Right lobe of liver (tissue), 6 donors: Measurements from ENCODE around the gene SERPINH1. TPM values are rescaled to one million over a fixed set of nuclear protein-coding genes. Genes with fewer than 3 reads are reported as not detected.

Experiments used
- ATAC-seq, 4 donors: fragments of 200-7000 bp; cut with Tn5 transposase; one replicate each; pipeline ENCODE4 v1.9.1; 2020; ENCODE audit warnings: mild to moderate bottlenecking in 4 of 4, moderate library complexity in 4 of 4
- DNase-seq, 3 donors: peaks; one replicate each; pipeline ENCODE4 v3.0.0-alpha.2; 2020
- H3K27ac ChIP-seq, 3 donors: fragments of 200-600 bp; one replicate each; pipeline ENCODE4 v1.8.0; 2022
- H3K27me3 ChIP-seq, 2 donors: fragments of 200-600 bp; one replicate each; pipeline ENCODE4 v1.8.0; 2022
- H3K36me3 ChIP-seq, 4 donors: fragments of 200-600 bp; sonication (generic) in 1 of 4; one replicate each; pipeline versions ENCODE4 v1.5.1 to v1.8.0; 2017 to 2022; ENCODE audit warnings: control low read depth in 1 of 4
- H3K4me1 ChIP-seq, 4 donors: fragments of 200-600 bp; sonication (generic) in 1 of 4; one replicate each; pipeline versions ENCODE4 v1.5.1 to v1.8.0; 2017 to 2022; ENCODE audit warnings: control low read depth in 1 of 4
- H3K4me3 ChIP-seq, 3 donors: fragments of 200-600 bp; one replicate each; pipeline ENCODE4 v1.8.0; 2022
- H3K9me3 ChIP-seq, 4 donors: fragments of 200-600 bp; sonication (generic) in 1 of 4; one replicate each; pipeline versions ENCODE4 v1.5.1 to v1.8.0; 2017 to 2022; ENCODE audit warnings: control low read depth in 1 of 4
- CTCF ChIP-seq, 4 donors: fragments of 200-600 bp in 3 of 4; fragments of 450-650 bp in 1 of 4; IDR thresholded peaks; one replicate each; pipeline versions ENCODE4 v1.5.1 to v1.8.0; 2016 to 2022; ENCODE audit warnings: antibody characterized with exemption in 4 of 4, mild to moderate bottlenecking in 2 of 4
- POLR2A ChIP-seq: fragments of 450-650 bp; IDR thresholded peaks from one replicate; pipeline ENCODE4 v1.6.1; 2017; ENCODE audit warnings: antibody characterized with exemption, mild to moderate bottlenecking
- WGBS: methylation state at CpG from one replicate; pipeline ENCODE4 v1.1.6; 2018; ENCODE audit warnings: low coverage, low lambda C conversion rate; ENCODE audit not compliant: insufficient coverage; ENCODE audit errors: missing lambda C conversion rate; 5-methylcytosine and 5-hydroxymethylcytosine counted together
- intact Hi-C, 2 donors: fragments of 100-400 bp; cut with DNase I; formaldehyde crosslinking; loops; one replicate each; pipeline versions ENCODE4 v1.11.2 to v1.14.1; 2022
- total RNA-seq, 6 experiments: library from RNA; depleted of rRNA in 2 of 6; stranded (reverse); fragments of >200 nt in 2 of 6; fragmentation: NEBNext Ultra II Directional in 3 of 6; extraction: Animal tissue kit (Norgen Biotek cat#: 25700) in 3 of 6; gene quantifications; one replicate each; pipeline versions ENCODE4 v1.1.0 to v1.2.4, GENCODE V29; 2016 to 2023
- donor health status: DM: no; HTN: yes; CAD: no.
- donor health status: DM: no; HTN: no; CAD: no.
- donor health status: DM: no; HTN: no; CAD: no.
- donor health status: DM: no; HTN: yes; CAD: no.
- donor health status: DM: no; HTN: yes; CAD: no.

Gene SERPINH1
- total RNA-seq, 6 experiments from 2014 or later = 14.6 to 44.3 (median 33.8) TPM

GRCh38 chr11:75597636-75598035 lies 35.6 kb downstream of the SERPINH1 start:
- DNase-seq (no peak), ATAC-seq (peak in 3 of 4 donors; percentile 32 to 50 (median 46))
- Histone ChIP-seq H3K4me1 (no peaks in the 10 kb centered on the region), H3K9me3 (no peaks in the 10 kb centered on the region), H3K27ac (no peak overlapping the region), H3K4me3 (no peak overlapping the region), H3K36me3 (no peaks in the 10 kb centered on the region), H3K27me3 (no peaks in the 10 kb centered on the region)
- WGBS = 17% methylated on average over 1 of the region's 4 CpGs
- intact Hi-C loops = no loop called here
- peak in 3 of 4 donors; percentile 16 to 30 (median 29) for TF ChIP-seq CTCF (IDR thresholded peaks at IDR 0.05)
- no peak for TF ChIP-seq POLR2A

DNA sequence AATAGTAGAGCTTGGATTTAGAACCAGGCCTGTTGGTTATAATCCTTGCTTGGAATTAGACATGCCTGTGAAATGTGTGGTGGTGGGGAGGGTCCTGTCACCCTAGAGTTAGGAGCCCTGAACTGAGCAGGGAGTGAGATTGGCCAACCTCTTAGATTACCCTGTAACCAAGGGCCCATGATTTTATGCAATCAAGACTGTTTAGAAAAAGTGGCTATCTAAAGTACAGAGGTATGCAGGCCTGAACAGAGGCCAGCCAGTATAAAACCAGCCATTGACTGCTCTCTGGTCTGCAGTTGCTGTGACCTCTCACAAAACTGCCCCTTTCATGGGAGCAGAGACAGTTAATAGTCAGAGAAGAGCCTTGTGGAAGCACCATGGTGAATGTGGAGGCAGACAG lies 36.2 kb downstream of the SERPINH1 start:
- ATAC-seq (peak in 2 of 4 donors; percentile 41 to 79), DNase-seq (no peak)
- H3K4me3 ChIP-seq = no peak overlapping the region
- no peaks in the 10 kb centered on the region for H3K9me3 ChIP-seq
- TF ChIP-seq CTCF (IDR thresholded peaks at IDR 0.05) (no peak), POLR2A (no peak)
- no peaks in the 10 kb centered on the region for H3K27me3 ChIP-seq
- H3K27ac ChIP-seq = no peak overlapping the region
- no peaks in the 10 kb centered on the region for H3K36me3 ChIP-seq
- intact Hi-C loops = no loop called here
- H3K4me1 ChIP-seq = no peaks in the 10 kb centered on the region

GRCh38 chr11:75598900-75599299 lies 36.8 kb downstream of the SERPINH1 start:
- Histone ChIP-seq H3K36me3 (no peaks in the 10 kb centered on the region), H3K4me3 (no peak overlapping the region), H3K9me3 (no peaks in the 10 kb centered on the region), H3K4me1 (no peaks in the 10 kb centered on the region), H3K27ac (no peak overlapping the region), H3K27me3 (no peaks in the 10 kb centered on the region)
- TF ChIP-seq CTCF (IDR thresholded peaks at IDR 0.05) (no peak), POLR2A (no peak)
- intact Hi-C loops = no loop called here
- DNase-seq = no peak
- ATAC-seq = no peak
- WGBS = no CpG with 5 or more reads among the region's 7 CpGs

- no peak overlapping the region for H3K4me3 ChIP-seq
- intact Hi-C loops = no loop called here
- H3K9me3 ChIP-seq = no peaks in the 10 kb centered on the region
- H3K36me3 ChIP-seq = no peaks in the 10 kb centered on the region
- H3K27ac ChIP-seq = no peak overlapping the region
- H3K27me3 ChIP-seq = no peaks in the 10 kb centered on the region
- ATAC-seq (no peak), DNase-seq (no peak)
- WGBS = 82% methylated on average over 3 of the region's 3 CpGs
- no peaks in the 10 kb centered on the region for H3K4me1 ChIP-seq
- TF ChIP-seq POLR2A (no peak), CTCF (IDR thresholded peaks at IDR 0.05) (no peak)
Observed at GRCh38 chr11:75600356-75600755, 38.3 kb downstream of the SERPINH1 start.

DNA sequence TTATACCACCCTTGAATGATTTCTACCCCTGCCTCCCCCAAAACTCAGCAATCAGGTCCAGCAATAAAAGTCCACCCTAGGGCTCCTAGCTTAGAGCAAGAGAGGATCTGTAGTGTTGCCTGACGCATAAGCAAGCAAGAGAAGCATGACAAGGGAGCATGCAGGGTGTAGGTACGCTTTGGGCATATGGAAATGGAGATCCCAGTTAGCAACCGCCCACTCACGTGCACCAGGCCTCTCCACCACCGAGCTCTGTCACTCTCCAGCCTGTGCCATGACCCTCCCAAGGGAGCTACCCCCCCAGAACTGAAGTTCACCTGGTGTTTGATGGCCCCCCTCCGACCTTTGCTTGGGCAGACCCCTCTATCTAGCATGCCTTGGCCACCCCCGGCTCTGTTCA lies 39.4 kb downstream of the SERPINH1 start:
- Histone ChIP-seq H3K9me3 (no peaks in the 10 kb centered on the region), H3K27me3 (no peaks in the 10 kb centered on the region), H3K36me3 (no peaks in the 10 kb centered on the region), H3K4me3 (no peak overlapping the region), H3K27ac (no peak overlapping the region), H3K4me1 (no peaks in the 10 kb centered on the region)
- TF ChIP-seq POLR2A = no peak
- WGBS = 100% methylated on average over 1 of the region's 7 CpGs
- DNase-seq (no peak), ATAC-seq (no peak)
- intact Hi-C loops = no loop called here
